Hepatic stellate cell (primary cell): ENCODE measurements around the gene ABCC1.
"Not testable (repeated sequence)": the region's sequence is repeated elsewhere in the genome, so short reads cannot be mapped to it uniquely, and the experiment has no call there.

Experiments used
- DNase-seq: peaks from one replicate; pipeline ENCODE4 v3.0.0; 2011; ENCODE audit warnings: low spot score

The ABCC1 gene

GRCh38 chr16:15949210-15950160 lies at the start of gene ABCC1:
TSS of gene ABCC1 (plus strand) at chr16:15949616. CDS start at chr16:15949752, 136 bp downstream.
- DNase-seq = peak; percentile 68

GRCh38 chr16:15900357-15900756 lies 49.1 kb upstream of the ABCC1 start:
- no peak for DNase-seq

- DNase-seq = no peak
Observed at GRCh38 chr16:15900901-15901500, 48.4 kb upstream of the ABCC1 start.

GRCh38 chr16:15903960-15904359 lies 45.5 kb upstream of the ABCC1 start:
- no peak for DNase-seq

GRCh38 chr16:15906439-15906838 lies 43.0 kb upstream of the ABCC1 start:
- DNase-seq = no peak

DNA sequence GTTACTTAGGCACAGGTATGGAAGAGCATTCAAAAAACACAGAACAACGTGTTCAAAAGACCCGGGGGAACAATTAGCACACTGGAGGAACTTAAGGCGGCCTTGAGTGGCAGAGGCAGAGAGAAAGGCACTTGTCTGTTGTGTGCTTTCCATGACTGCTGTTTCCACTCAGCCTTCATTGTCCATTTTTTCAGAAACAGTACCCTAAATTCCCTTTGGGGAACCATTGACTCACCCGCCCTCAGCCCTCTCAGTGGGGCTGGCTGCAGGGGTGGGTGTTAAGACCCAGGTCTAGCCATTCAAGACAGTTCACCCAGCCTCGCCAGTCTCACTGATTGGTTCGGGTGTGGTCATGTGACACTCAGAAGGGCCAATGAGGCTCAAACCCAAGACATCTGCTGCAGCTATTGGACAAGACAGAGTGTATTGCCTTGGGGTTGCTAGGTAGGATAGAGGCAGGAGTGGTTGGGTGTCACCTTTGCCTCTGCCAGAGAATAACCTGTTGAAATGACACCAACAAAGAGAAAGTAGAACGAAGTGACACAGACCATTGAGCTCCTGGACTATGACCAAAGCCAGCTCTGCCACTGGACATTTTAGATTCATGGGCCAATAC lies 41.4 kb upstream of the ABCC1 start:
- peak; percentile 37 for DNase-seq

DNA sequence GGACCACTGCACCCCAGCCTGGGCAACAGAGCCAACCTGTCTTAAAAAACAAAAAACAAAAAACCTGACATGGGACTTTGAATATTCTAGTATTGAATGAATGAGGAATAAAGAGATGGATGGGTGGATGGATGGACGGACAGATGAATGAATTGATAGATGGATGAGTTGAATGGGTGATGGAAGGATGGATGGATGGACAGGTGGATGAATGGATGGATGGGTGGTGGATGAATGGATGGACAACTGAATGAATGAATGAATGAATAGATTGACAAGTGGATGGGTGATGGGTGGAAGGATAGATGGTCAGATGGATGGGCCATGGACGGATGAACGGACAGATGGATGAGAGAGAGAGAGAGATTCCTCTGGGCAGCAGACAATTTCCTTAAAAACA lies 38.2 kb upstream of the ABCC1 start:
- no peak for DNase-seq

- no peak for DNase-seq
Observed at GRCh38 chr16:15913046-15913698, 36.2 kb upstream of the ABCC1 start.

- DNase-seq = no peak
Observed at GRCh38 chr16:15915555-15916081, 33.8 kb upstream of the ABCC1 start.

DNA sequence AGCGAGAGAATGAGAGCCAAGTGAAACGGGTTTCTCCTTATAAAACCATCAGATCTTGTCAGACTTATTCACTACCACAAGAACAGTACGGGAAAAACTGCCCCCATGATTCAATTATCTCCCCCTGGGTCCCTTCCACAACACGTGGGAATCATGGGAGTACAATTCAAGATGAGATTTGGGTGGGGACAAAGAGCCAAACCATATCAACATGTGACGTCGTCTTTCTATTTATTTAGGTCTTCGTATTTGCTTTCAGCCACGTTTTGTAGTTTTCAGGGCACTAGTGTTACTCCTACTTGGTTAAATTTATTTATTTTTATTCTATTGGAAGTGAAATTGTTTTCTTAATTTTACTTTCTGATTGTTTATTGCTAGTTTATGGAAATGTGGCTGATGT lies 33.1 kb upstream of the ABCC1 start:
- DNase-seq = no peak

GRCh38 chr16:15918314-15918713 lies 31.1 kb upstream of the ABCC1 start:
- DNase-seq = not testable (repeated sequence)

DNA sequence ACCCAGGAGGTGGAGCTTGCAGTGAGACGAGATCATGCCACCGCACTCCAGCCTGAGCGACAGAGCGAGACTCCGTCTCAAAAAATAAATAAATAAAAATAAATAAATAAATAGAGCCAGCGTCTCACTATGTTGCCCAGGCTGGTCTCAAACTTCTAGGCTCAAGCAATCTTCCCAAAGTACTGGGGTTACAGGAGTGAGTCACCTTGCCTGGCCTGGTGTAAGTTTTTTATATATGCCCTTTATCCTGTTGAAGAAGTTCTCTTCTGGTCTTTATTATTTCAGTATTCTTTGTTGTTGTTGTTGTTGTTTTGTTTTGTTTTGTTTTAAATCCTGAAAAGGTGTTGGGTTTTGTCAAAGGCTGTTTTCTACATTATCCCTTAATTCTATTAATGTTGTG lies 30.1 kb upstream of the ABCC1 start:
- no peak for DNase-seq

GRCh38 chr16:15924996-15925395 lies 24.4 kb upstream of the ABCC1 start:
- DNase-seq = no peak

DNA sequence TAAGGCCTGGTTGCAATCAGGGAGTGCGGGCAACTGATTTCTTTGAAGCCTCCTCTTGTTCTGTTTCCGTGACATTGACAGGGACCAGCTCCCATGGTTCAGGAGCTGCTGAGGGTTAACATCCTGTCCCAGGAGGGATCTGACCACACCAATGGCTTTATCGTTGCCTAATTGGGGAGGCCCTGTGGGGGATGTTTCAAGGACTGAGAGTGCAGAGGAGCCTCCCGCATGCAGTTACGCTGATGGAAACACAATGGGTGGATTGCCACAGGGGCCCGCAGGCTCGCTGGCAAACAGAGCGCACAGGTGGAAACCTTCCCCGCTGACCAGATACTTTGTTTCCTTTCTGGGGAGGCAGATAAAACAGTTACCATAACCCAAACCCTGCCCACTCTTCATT lies 23.8 kb upstream of the ABCC1 start:
- DNase-seq = no peak

GRCh38 chr16:15928261-15929104 lies 20.9 kb upstream of the ABCC1 start:
- no peak for DNase-seq

- DNase-seq = no peak
Observed at GRCh38 chr16:15932939-15933338, 16.5 kb upstream of the ABCC1 start.

DNA sequence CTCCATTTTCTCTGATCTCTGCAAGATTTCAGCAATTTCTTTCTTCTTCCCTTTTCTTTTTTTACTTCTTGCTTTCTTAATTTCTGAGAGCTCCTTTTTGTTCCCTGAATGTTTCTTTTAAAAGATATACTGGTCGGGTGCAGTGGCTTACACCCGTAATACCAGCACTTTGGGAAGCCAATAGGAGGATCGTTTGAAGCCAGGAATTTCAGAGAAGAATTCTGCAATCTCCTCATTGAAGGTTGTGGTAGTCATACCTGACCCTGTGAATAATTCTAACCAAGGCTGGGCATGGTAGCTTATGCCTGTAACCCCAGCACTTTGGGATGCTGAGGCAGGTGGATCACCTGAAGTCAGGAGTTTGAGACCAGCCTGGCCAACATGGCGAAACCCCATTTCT lies 15.6 kb upstream of the ABCC1 start:
- no peak for DNase-seq

- no peak for DNase-seq
Observed at GRCh38 chr16:15934991-15935390, 14.4 kb upstream of the ABCC1 start.

- DNase-seq = not testable (repeated sequence)
Observed at GRCh38 chr16:15936809-15937208, 12.6 kb upstream of the ABCC1 start.

- no peak for DNase-seq
Observed at GRCh38 chr16:15942931-15943690, 6.3 kb upstream of the ABCC1 start.
